Measurements from ENCODE around the gene KCTD16. TPM values are rescaled to one million over a fixed set of nuclear protein-coding genes. Genes with fewer than 3 reads are reported as not detected.

Gene KCTD16
- total and polyA plus RNA-seq, 2 donors (not counting 1 experiment from before 2014, with no cell fraction given) = not detected

- Histone ChIP-seq H3K4me3 (ENCODE audit: control extremely low read depth in 1 of 5, extremely low read depth in 1 of 5, insufficient read depth in 1 of 5, low read depth in 2 of 5, low read length in 4 of 5) (no peak overlapping the region), H4K20me1 (ENCODE audit: control insufficient read depth, insufficient read depth, low read length, poor library complexity, severe bottlenecking) (no peaks in the 10 kb centered on the region), H3K36me3 (replicated peaks in 1 of 2; ENCODE audit: control extremely low read depth in 1 of 2, control insufficient read depth in 1 of 2, extremely low read depth in 1 of 2, insufficient read depth in 2 of 2, low read length in 1 of 2) (no peaks in the 10 kb centered on the region), H3K9me3 (ENCODE audit: control extremely low read depth in 1 of 3, control insufficient read depth in 2 of 3, insufficient read depth in 1 of 3, low read length in 2 of 3) (no peaks in the 10 kb centered on the region), H3K4me1 (ENCODE audit: control insufficient read depth in 2 of 2, insufficient read depth in 2 of 2, low read length in 2 of 2) (peaks cover 24 to 26% of the 10 kb centered on the region in 2 donors), H3K27me3 (replicated peaks in 1 of 4; ENCODE audit: control extremely low read depth in 1 of 4, control insufficient read depth in 3 of 4, insufficient read depth in 4 of 4, low read length in 3 of 4) (peaks cover 0 to 5% (median 0%) of the 10 kb centered on the region in 4 experiments), H3K9ac (ENCODE audit: low read length) (no peak overlapping the region), H3K27ac (ENCODE audit: low read length in 2 of 2) (no peak overlapping the region), H2AFZ (ENCODE audit: insufficient read depth, low read depth, low read length, poor library complexity, severe bottlenecking) (no peak overlapping the region), H3K4me2 (replicated peaks; ENCODE audit: low read depth, low read length, poor library complexity, severe bottlenecking) (no peak overlapping the region), H3K79me2 (ENCODE audit: control insufficient read depth, insufficient read depth, low read length) (no peaks in the 10 kb centered on the region)
- no peak for DNase-seq
- no CpG with 5 or more reads among the region's 2 CpGs for WGBS (ENCODE audit: insufficient coverage)
- peaks cover 7% of the 10 kb centered on the region for H3K27me3 Mint-ChIP-seq
- ChIA-PET POLR2A (no interaction called here), CTCF (interaction anchor here (0.9 to 4.8 kb wide), 6 partner anchors 10 to 375 kb away, joined by 3 to 56 read pairs (median 20); partner anchors contain the start of genes KCTD16 and YIPF5)
- H3K4me1 Mint-ChIP-seq = peaks cover 20% of the 10 kb centered on the region
- ATAC-seq (ENCODE audit: low read depth) = no peak
- no peaks in the 10 kb centered on the region for H3K9me3 Mint-ChIP-seq (ENCODE audit: insufficient read depth)
- TF ChIP-seq EZH2 (IDR thresholded peaks at IDR 0.05; ENCODE audit: borderline replicate concordance, insufficient read depth, low read depth, low read length, poor library complexity, severe bottlenecking) (no peak), CTCF (IDR thresholded peaks at IDR 0.05) (no peak)
- intact Hi-C loops (cut with micrococcal nuclease) = loop anchor here (5.0 to 10.0 kb wide), 5 partner anchors 792 to 1643 kb away; partner anchors contain the start of genes NR3C1 and PRELID2
- no peak overlapping the region for H3K4me3 Mint-ChIP-seq
- H3K27ac Mint-ChIP-seq = no peak overlapping the region
Measured at GRCh38 chr5:144194144-144194543, 23.5 kb downstream of the KCTD16 start.

GRCh38 chr5:144195448-144195847, 24.8 kb downstream of the KCTD16 start:
- Histone ChIP-seq H2AFZ (ENCODE audit: insufficient read depth, low read depth, low read length, poor library complexity, severe bottlenecking) (no peak overlapping the region), H3K36me3 (replicated peaks in 1 of 2; ENCODE audit: control extremely low read depth in 1 of 2, control insufficient read depth in 1 of 2, extremely low read depth in 1 of 2, insufficient read depth in 2 of 2, low read length in 1 of 2) (no peaks in the 10 kb centered on the region), H3K4me3 (ENCODE audit: control extremely low read depth in 1 of 5, extremely low read depth in 1 of 5, insufficient read depth in 1 of 5, low read depth in 2 of 5, low read length in 4 of 5) (no peak overlapping the region), H4K20me1 (ENCODE audit: control insufficient read depth, insufficient read depth, low read length, poor library complexity, severe bottlenecking) (no peaks in the 10 kb centered on the region), H3K4me2 (replicated peaks; ENCODE audit: low read depth, low read length, poor library complexity, severe bottlenecking) (no peak overlapping the region), H3K27ac (ENCODE audit: low read length in 2 of 2) (no peak overlapping the region), H3K4me1 (ENCODE audit: control insufficient read depth in 2 of 2, insufficient read depth in 2 of 2, low read length in 2 of 2) (peaks cover 13 to 15% of the 10 kb centered on the region in 2 donors), H3K9me3 (ENCODE audit: control extremely low read depth in 1 of 3, control insufficient read depth in 2 of 3, insufficient read depth in 1 of 3, low read length in 2 of 3) (no peaks in the 10 kb centered on the region), H3K9ac (ENCODE audit: low read length) (no peak overlapping the region), H3K27me3 (replicated peaks in 1 of 4; ENCODE audit: control extremely low read depth in 1 of 4, control insufficient read depth in 3 of 4, insufficient read depth in 4 of 4, low read length in 3 of 4) (peaks cover 0 to 8% (median 0%) of the 10 kb centered on the region in 4 experiments), H3K79me2 (ENCODE audit: control insufficient read depth, insufficient read depth, low read length) (no peaks in the 10 kb centered on the region)
- intact Hi-C loops (cut with micrococcal nuclease) = loop anchor here (10.0 kb wide), 1 partner anchor 1481 kb away; no protein-coding TSS in a partner anchor
- DNase-seq (no peak), ATAC-seq (ENCODE audit: low read depth) (no peak)
- Mint-ChIP-seq H3K9me3 (ENCODE audit: insufficient read depth) (no peaks in the 10 kb centered on the region), H3K4me3 (no peak overlapping the region), H3K27ac (no peak overlapping the region), H3K4me1 (peaks cover 10% of the 10 kb centered on the region), H3K27me3 (peaks cover 14% of the 10 kb centered on the region)
- WGBS (ENCODE audit: insufficient coverage) = 100% methylated on average over 1 of the region's 4 CpGs
- TF ChIP-seq EZH2 (IDR thresholded peaks at IDR 0.05; ENCODE audit: borderline replicate concordance, insufficient read depth, low read depth, low read length, poor library complexity, severe bottlenecking) = no peak
- no peak for TF ChIP-seq CTCF (IDR thresholded peaks at IDR 0.05)
- POLR2A ChIA-PET = interaction anchor here (0.8 kb wide), 1 partner anchor 25 kb away, joined by 3 read pairs; the partner anchor contains the start of genes KCTD16 and YIPF5
- CTCF ChIA-PET = interaction anchor here (1.2 to 1.9 kb wide), 4 partner anchors 8 to 371 kb away, joined by 4 to 7 read pairs (median 4); partner anchors contain the start of genes KCTD16 and YIPF5
